Karpas-422 (cell line): ENCODE data around the gene YOD1. TPM values are rescaled to one million over a fixed set of nuclear protein-coding genes. Genes with fewer than 3 reads are reported as not detected.
A peak's percentile ranks its signal among the peaks of the same experiment; 100 is the strongest.

Experiments
- DNase-seq: peaks from one replicate; pipeline ENCODE4 v3.0.0-alpha.2; 2015
- H2AFZ ChIP-seq: fragments of 200-600 bp; sonication (generic); 2 replicates; pipeline ENCODE4 v1.6.1; 2014; ENCODE audit warnings: antibody characterized with exemption, low read length, mixed read lengths
- H3K27ac ChIP-seq: fragments of 200-600 bp; sonication (generic); 2 replicates; pipeline ENCODE4 v1.5.1; 2014; ENCODE audit warnings: mild to moderate bottlenecking, low read length, moderate library complexity
- H3K27me3 ChIP-seq: fragments of 200-600 bp; sonication (generic); 2 replicates; pipeline ENCODE4 v1.6.1; 2014; ENCODE audit warnings: low read length, mixed read lengths
- H3K36me3 ChIP-seq: fragments of 200-600 bp; sonication (generic); 2 replicates; pipeline ENCODE4 v1.6.1; 2014; ENCODE audit warnings: low read length, mixed read lengths; ENCODE audit not compliant: insufficient read depth
- H3K4me1 ChIP-seq: fragments of 200-600 bp; sonication (generic); 2 replicates; pipeline ENCODE4 v1.6.1; 2014; ENCODE audit warnings: mild to moderate bottlenecking, low read length, mixed read lengths
- H3K4me2 ChIP-seq: fragments of 200-600 bp; sonication (generic); 2 replicates; pipeline ENCODE4 v1.6.1; 2014; ENCODE audit warnings: low read length, low read depth, mild to moderate bottlenecking; ENCODE audit not compliant: poor library complexity, severe bottlenecking
- H3K4me3 ChIP-seq: fragments of 200-600 bp; sonication (generic); 2 replicates; pipeline ENCODE4 v1.5.1; 2014; ENCODE audit warnings: mild to moderate bottlenecking, antibody characterized with exemption, low read length, mixed read lengths
- H3K79me2 ChIP-seq: fragments of 200-600 bp; sonication (generic); 2 replicates; pipeline ENCODE4 v1.6.1; 2014; ENCODE audit warnings: mild to moderate bottlenecking, low read length, mixed read lengths
- H3K9ac ChIP-seq: fragments of 200-600 bp; sonication (generic); 2 replicates; pipeline ENCODE4 v1.6.0; 2014; ENCODE audit warnings: low read length
- H3K9me2 ChIP-seq: fragments of 200-600 bp; sonication (generic), shearing (Covaris generic); replicated peaks from 2 replicates; pipeline ENCODE4 v1.6.0; 2014; ENCODE audit warnings: mild to moderate bottlenecking, low read length, moderate library complexity; ENCODE audit not compliant: insufficient read depth
- H3K9me3 ChIP-seq: fragments of 300-700, 200-600 bp; sonication (generic); 2 replicates; pipeline ENCODE4 v1.6.1; 2014; ENCODE audit warnings: low read length, mixed read lengths
- H4K20me1 ChIP-seq: fragments of 200-600 bp; sonication (generic); 2 replicates; pipeline ENCODE4 v1.6.1; 2014; ENCODE audit warnings: mild to moderate bottlenecking, antibody characterized with exemption, low read length, low read depth; ENCODE audit not compliant: insufficient read depth
- total RNA-seq: library from RNA; depleted of rRNA; stranded (reverse); fragments of >200 nt; shearing (Covaris generic); gene quantifications from 2 replicates; pipeline ENCODE4 v1.2.3, GENCODE V29; 2014; ENCODE audit warnings: low replicate concordance

The YOD1 gene
- total RNA-seq, 1 experiment from 2014 or later = not detected

DNA sequence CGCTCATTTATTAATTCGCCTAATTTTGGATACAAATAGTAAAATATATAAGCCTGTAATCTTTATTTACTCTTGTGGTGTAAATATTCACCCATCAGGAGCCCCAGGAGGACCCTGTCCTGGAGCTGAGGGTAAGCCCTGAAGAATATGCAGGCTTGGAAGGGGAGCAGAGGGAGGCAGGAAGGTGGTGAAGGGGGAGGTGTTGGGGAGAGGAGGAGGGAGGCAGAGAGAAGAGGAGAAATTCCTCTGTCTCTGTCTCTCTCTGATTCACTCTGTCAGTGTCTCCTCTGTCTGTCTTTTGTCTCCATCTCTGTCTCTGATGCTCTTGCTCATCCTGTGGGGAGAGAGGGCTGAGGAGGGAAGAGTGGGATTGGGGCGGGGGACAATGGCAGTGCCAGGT lies 34.9 kb upstream of the YOD1 start:
- Histone ChIP-seq H4K20me1 (no peaks in the 10 kb centered on the region), H3K79me2 (no peaks in the 10 kb centered on the region), H3K9me3 (no peaks in the 10 kb centered on the region), H3K4me2 (no peak overlapping the region), H3K9me2 (no peaks in the 10 kb centered on the region), H2AFZ (no peak overlapping the region), H3K4me1 (no peaks in the 10 kb centered on the region), H3K27ac (no peak overlapping the region), H3K27me3 (no peaks in the 10 kb centered on the region), H3K9ac (no peak overlapping the region), H3K36me3 (no peaks in the 10 kb centered on the region), H3K4me3 (no peak overlapping the region)
- no peak for DNase-seq

DNA sequence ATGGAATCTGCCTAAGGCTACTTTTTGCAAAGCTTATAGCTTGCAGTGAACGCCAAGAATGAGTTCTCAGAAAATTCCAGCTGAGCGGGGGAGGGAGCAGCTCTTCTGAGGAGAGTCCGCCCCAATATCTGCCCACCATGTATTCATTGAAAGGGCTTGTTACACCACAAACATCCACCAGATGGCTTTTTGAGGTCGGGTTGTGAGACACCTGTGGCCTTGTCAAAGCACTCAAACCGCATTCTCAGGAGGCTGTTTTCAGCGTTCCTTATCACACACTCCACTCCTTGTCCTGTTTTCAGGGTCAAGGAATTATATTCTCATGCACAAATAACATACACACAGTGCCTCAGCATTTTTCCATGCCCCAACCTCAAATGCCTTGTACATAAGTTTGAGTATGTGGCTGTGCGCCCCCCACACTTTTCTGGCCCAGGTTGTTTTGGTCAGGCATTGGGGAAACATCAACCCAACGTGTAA lies 33.7 kb upstream of the YOD1 start:
- peak; percentile 78 for DNase-seq
- no peak overlapping the region for H3K9ac ChIP-seq
- no peak overlapping the region for H3K4me3 ChIP-seq
- no peaks in the 10 kb centered on the region for H3K9me2 ChIP-seq
- no peak overlapping the region for H3K27ac ChIP-seq
- H3K27me3 ChIP-seq = no peaks in the 10 kb centered on the region
- H4K20me1 ChIP-seq = no peaks in the 10 kb centered on the region
- H3K9me3 ChIP-seq = no peaks in the 10 kb centered on the region
- no peaks in the 10 kb centered on the region for H3K79me2 ChIP-seq
- no peaks in the 10 kb centered on the region for H3K4me1 ChIP-seq
- H2AFZ ChIP-seq = no peak overlapping the region
- H3K4me2 ChIP-seq = no peak overlapping the region
- no peaks in the 10 kb centered on the region for H3K36me3 ChIP-seq

DNA sequence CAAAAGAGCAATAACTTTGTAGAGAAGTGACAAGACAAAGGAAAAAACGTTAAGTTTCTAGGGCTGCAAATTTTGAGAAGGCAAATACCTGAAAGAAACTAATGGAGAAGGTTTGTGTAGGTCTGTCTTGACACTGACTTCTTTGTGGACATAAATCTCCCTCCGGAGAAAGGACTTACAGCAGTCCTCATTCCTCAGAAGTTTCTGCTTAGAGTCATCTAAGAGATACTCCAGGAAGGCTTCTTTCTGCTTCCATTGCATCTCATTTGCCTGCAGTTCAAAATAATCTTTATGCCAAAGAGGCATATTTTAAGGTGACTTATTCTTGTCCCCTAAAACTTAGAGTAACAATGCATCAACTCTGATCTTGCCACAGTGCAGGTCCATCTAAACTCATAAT lies 33.2 kb upstream of the YOD1 start:
- H3K9me3 ChIP-seq = no peaks in the 10 kb centered on the region
- H3K9ac ChIP-seq = no peak overlapping the region
- no peak overlapping the region for H3K4me2 ChIP-seq
- H4K20me1 ChIP-seq = no peaks in the 10 kb centered on the region
- no peak overlapping the region for H3K4me3 ChIP-seq
- H3K36me3 ChIP-seq = no peaks in the 10 kb centered on the region
- no peak overlapping the region for H2AFZ ChIP-seq
- H3K9me2 ChIP-seq = no peaks in the 10 kb centered on the region
- H3K27ac ChIP-seq = no peak overlapping the region
- H3K27me3 ChIP-seq = no peaks in the 10 kb centered on the region
- no peaks in the 10 kb centered on the region for H3K4me1 ChIP-seq
- H3K79me2 ChIP-seq = no peaks in the 10 kb centered on the region
- no peak for DNase-seq

DNA sequence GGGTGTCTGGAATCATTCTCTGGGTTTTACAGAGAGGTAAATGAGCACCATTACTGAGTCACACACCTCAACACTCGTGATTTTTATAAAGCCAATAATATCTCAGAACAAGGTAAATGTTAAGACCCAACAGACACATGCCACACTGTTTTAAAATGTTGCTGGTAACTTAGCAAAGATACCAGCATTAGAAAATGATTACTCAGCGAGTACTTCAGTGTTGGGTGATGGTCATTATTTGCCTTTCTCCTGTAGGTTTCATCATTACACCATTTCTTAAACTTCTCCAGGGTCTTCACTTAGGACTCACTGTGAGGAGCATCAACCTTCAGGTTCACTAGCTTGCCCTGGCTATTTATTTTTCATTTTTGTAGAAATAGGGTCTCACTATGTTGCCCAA lies 30.8 kb upstream of the YOD1 start:
- Histone ChIP-seq H3K79me2 (no peaks in the 10 kb centered on the region), H3K9me2 (no peaks in the 10 kb centered on the region), H3K4me3 (no peak overlapping the region), H3K4me1 (no peaks in the 10 kb centered on the region), H2AFZ (no peak overlapping the region), H3K27me3 (no peaks in the 10 kb centered on the region), H3K4me2 (no peak overlapping the region), H3K27ac (no peak overlapping the region), H3K9ac (no peak overlapping the region), H3K9me3 (no peaks in the 10 kb centered on the region), H4K20me1 (no peaks in the 10 kb centered on the region), H3K36me3 (no peaks in the 10 kb centered on the region)
- no peak for DNase-seq

DNA sequence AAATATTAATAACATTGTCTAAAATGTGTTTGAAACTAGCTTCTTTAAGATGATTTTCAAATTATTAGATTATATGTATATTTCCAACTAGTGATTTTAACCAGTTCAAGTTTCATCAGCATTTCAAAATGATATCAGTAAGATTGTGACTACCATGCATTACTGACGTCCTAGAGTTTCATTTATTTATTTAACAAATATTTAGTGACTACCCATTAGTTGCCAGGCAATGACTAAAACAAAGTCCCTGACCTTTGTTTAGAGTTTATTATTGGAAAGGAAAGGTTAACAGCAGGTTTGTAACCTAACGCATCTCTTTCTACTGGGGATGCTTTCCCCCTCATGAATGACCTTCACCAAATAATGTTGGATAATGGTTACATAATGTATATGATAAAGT lies 30.1 kb upstream of the YOD1 start:
- no peak overlapping the region for H3K9ac ChIP-seq
- no peak overlapping the region for H3K4me2 ChIP-seq
- no peaks in the 10 kb centered on the region for H3K9me3 ChIP-seq
- H2AFZ ChIP-seq = no peak overlapping the region
- no peaks in the 10 kb centered on the region for H3K9me2 ChIP-seq
- no peak for DNase-seq
- H3K4me3 ChIP-seq = no peak overlapping the region
- H3K27me3 ChIP-seq = no peaks in the 10 kb centered on the region
- H4K20me1 ChIP-seq = no peaks in the 10 kb centered on the region
- no peaks in the 10 kb centered on the region for H3K79me2 ChIP-seq
- no peaks in the 10 kb centered on the region for H3K4me1 ChIP-seq
- H3K36me3 ChIP-seq = no peaks in the 10 kb centered on the region
- H3K27ac ChIP-seq = no peak overlapping the region

DNA sequence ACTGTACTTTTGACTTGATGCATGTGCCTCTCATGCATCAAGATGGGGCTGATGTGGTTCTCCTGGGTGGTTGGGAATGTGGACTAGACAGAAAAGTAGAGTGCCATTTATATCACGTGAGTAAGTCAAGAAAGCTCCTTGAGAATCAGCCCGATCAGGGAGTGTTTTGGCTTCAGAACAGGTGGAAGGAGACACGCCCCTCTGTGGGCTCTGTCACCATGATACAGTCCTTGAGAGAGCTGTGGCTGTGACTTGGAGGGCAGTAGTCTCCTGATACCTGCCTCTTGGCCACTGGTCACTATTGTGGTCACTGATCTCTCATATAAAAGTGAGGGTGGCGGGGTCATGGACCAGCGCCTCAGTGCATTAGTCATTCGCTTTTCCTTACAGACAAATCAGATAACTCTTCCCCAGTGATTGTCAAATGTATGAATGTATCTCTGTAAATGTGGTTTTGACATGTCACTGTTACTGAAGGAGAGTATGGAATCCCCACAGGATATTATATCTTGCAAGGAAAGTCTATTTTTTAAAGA lies 28.8 kb upstream of the YOD1 start:
- Histone ChIP-seq H3K4me2 (no peak overlapping the region), H4K20me1 (no peaks in the 10 kb centered on the region)

DNA sequence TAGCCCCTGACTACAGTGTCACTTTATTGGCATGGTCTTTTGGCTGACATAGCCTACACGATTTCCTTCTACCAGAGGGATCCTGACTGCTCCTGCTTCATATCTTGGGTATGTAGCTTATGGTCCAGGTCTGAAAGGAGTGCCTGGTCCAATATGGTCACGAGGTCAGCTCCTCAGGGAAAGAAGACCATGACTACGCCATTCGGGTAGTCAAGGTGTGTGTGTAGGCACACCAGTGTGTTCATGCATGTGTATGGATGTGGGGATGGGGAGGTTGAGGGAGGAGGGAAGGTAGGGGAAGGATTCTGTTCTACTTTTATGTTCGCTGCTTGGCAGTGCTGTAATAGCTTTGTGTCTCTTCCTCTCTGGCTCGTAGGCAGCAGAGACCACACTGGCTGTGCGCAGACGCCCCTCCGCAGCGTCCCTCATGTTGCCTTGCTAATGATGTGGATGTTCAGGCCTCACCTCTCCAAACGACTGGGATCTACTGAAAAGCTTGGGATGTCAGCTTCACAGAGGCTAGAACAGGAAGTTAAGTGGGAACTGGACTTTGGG lies 27.6 kb upstream of the YOD1 start:
- Histone ChIP-seq H3K4me1 (no peaks in the 10 kb centered on the region), H3K79me2 (no peaks in the 10 kb centered on the region), H3K27ac (no peak overlapping the region), H2AFZ (no peak overlapping the region), H3K9ac (no peak overlapping the region), H3K9me2 (no peaks in the 10 kb centered on the region), H3K36me3 (no peaks in the 10 kb centered on the region), H3K27me3 (no peaks in the 10 kb centered on the region), H3K4me3 (no peak overlapping the region), H4K20me1 (no peaks in the 10 kb centered on the region), H3K9me3 (no peaks in the 10 kb centered on the region), H3K4me2 (no peak overlapping the region)
- DNase-seq = no peak

More for the DNA sequence above, 28.8 kb upstream of the YOD1 start:
- Histone ChIP-seq H3K27ac (no peak overlapping the region), H3K27me3 (no peaks in the 10 kb centered on the region), H3K4me3 (no peak overlapping the region), H3K36me3 (no peaks in the 10 kb centered on the region), H3K9ac (no peak overlapping the region), H3K9me2 (no peaks in the 10 kb centered on the region), H3K79me2 (no peaks in the 10 kb centered on the region), H3K9me3 (no peaks in the 10 kb centered on the region), H2AFZ (no peak overlapping the region), H3K4me1 (no peaks in the 10 kb centered on the region)
- no peak for DNase-seq

DNA sequence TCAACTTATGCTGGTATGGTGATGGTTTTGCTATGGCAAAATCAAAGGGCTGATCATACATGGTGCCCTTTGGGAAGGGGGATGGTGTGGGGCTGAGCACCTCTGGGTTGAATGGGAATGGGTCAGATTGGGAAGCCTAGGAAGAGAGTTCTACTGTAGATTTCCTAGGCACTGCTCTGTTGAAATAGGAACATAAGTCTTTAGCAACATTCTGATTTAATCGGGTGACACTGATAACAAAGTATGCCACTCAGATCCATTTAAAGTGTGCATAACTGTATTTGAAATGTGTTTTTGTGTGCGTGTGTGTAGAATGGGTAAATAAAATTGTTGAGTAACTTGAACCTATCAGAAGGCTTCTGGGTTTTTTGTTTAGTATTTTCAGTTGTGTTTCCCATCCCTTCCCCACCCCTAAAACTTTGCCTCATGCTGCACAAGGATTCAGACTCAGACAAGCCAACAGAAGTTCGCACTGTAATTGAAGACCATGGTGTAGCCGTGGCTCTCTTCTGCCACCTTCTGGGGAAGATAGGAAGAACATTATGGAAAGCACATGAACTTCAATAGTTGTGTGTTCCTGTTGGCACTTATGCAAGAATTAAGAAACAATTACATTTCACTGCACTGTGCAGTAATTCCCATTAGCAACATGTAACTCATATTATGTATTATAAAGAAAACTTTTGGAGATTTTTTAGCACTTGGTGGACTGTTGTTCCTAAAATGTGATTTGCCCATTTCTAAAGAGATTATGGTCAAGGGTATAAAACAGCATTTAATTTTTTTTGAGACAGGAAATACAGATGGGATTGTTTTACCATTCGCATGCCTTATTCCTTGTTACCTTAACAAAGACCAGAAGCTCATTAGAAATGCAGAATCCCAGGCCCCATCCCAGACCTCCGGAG lies 26.7 kb upstream of the YOD1 start:
- H3K4me3 ChIP-seq = no peak overlapping the region
- no peaks in the 10 kb centered on the region for H3K9me2 ChIP-seq
- H2AFZ ChIP-seq = no peak overlapping the region
- H4K20me1 ChIP-seq = no peaks in the 10 kb centered on the region
- H3K36me3 ChIP-seq = no peaks in the 10 kb centered on the region
- DNase-seq = peak; percentile 77
- H3K4me1 ChIP-seq = no peaks in the 10 kb centered on the region
- H3K4me2 ChIP-seq = no peak overlapping the region
- no peaks in the 10 kb centered on the region for H3K9me3 ChIP-seq
- no peak overlapping the region for H3K9ac ChIP-seq
- H3K79me2 ChIP-seq = no peaks in the 10 kb centered on the region
- H3K27ac ChIP-seq = no peak overlapping the region
- H3K27me3 ChIP-seq = no peaks in the 10 kb centered on the region
